ENCODE measurements around the gene GTPBP8. TPM values are rescaled to one million over a fixed set of nuclear protein-coding genes. Genes with fewer than 3 reads are reported as not detected.
"Not testable (repeated sequence)": the region's sequence is repeated elsewhere in the genome, so short reads cannot be mapped to it uniquely, and the experiment has no call there.

Gene GTPBP8
- total RNA-seq, 1 experiment from 2014 or later = 55.3 TPM

DNA sequence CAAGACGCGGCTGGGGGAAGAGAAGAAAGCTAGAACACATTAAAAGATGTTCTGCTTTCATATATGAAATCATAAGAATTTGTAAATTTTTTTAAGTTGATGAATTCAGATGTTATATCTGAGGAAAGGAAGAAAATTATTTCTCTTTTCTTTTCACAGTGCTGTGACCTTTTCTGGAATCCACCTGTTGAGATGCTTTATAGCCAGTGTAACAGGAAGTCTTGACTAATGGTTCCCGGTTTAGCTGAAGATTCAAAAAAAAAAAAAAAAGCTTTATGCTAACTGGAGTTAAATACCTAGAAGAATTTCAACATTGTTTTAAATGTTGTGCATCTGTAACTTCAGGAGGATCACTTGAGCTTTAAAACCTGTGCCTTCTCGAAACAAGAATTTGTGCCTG is 9.9 kb downstream of the GTPBP8 start:
- no peak for DNase-seq (ENCODE audit: low read depth)

DNA sequence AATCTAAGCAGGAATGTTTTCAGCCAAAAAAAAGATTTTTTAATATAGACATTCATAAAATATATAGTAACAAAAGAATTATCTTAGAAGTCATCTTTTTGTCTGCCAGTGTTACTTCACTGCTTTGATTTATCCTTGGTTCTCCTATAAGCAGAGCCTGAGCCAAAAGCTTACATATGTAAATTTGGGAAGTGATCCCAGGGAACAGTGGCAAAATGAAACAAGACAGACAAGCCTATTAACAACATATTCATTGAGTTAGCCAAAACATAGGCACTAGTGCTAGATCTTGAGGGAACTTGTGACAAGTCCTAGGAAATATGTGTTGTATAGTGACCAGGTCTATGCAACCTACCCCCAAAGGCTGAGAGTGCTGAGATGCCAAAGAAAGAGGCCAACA is 11.3 kb downstream of the GTPBP8 start:
- DNase-seq (ENCODE audit: low read depth) = no peak

DNA sequence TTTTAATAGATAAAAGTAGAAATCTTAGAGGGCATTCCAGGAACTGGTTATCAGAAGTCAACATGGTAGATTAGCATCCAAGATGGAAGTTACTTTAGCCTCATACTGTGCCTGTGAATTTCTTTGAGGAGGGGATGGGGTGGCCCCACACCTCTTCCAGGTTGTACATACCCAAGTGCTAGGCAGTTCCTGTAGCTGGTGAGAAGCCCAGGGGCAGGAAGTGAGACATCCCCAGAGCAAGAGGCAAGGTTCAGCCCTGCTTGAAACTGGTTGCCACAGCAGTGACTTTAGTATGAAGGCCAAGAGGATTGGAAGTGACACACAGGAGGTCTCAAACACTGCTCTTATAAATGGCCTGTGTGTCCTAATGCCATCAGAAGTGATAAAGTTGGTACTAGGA is 11.9 kb downstream of the GTPBP8 start:
- peak; percentile 50 for DNase-seq (ENCODE audit: low read depth)

DNA sequence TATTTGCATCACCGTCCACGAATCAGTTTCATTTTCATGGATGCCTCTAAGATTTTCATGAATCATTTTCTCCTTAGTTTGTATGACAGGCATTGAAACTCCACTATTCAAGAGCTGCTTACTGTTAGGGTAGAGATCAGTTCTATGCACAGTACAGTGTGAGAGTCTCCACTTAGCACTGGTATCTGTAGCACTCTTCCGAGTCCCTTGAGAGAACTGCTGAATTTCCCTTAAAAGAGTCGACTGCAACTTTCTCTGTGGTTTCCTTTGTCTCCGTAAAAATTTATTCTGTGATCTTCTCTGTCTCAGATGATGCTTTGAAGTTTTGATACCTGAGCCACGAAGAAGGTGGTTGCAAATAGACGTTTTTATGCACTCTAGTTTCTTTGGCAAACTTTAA is 14.8 kb downstream of the GTPBP8 start:
- DNase-seq (ENCODE audit: low read depth) = no peak

DNA sequence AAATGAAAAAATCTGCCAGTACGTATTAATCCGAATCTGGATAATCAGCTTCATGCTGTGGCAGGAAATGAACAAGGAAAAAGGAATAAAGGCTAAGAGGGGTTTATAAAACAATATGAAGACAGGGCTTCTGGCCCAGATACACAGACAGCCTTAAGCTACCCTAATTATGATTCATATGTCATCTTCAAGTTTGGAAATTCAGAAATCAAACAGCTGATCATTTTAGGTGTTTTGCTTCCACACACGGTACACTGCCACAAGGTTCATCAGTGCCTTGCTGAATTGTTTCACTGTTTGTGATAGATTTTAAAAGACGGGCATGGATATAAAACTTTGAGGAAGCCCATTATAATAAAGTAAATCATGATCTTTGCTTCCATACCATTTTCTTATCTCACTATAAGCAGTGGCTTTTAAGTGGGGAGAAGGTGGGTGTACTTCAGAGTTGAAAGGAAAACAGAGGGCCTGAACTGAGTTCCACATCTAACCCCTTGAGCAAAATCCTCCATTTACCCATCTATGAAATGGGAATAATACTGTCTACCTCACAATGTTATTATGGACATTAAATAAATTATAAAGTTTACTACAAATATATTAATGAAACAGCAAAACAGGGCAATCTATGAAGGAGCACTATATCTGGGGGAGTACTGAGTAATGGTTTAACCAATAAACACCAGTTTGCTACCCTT is 15.7 kb downstream of the GTPBP8 start:
- DNase-seq (ENCODE audit: low read depth) = no peak

DNA sequence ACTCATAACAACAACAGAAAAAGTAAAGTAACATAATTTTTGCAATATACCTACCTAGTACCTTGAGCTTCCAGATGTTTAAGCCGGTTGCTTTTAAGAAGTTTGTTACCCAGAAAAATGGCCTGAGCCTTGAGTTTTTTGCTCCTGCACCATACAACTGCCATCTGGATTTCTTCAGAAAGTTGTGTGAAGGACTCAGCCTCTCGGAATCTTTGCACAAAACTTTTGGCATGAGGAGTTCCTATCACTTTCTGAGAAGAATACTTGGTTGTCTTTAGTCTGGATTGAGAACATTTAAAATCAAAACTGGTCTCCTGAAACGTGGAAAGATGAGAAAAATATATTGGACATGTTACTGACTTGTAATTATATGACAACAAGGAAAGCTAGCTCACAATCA is 17.3 kb downstream of the GTPBP8 start:
- no peak for DNase-seq (ENCODE audit: low read depth)

DNA sequence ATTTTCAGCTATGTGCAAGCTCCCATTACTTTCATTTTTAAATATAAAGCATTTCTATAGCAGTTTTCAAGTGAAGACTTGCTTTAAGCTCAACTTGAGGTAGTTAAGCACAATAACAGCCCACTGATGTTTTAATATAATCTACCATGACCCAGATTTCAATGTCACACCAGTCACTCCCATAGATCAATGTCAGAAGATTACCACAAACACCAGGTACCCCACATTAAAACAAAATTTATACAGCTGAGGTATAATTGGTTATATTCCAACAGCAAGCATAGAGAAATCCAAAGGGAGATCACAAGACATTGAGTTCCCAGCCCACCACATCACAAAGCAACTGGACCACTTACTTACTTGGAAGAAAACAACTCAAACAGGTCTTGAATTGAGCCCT is 22.8 kb downstream of the GTPBP8 start:
- no peak for DNase-seq (ENCODE audit: low read depth)

DNA sequence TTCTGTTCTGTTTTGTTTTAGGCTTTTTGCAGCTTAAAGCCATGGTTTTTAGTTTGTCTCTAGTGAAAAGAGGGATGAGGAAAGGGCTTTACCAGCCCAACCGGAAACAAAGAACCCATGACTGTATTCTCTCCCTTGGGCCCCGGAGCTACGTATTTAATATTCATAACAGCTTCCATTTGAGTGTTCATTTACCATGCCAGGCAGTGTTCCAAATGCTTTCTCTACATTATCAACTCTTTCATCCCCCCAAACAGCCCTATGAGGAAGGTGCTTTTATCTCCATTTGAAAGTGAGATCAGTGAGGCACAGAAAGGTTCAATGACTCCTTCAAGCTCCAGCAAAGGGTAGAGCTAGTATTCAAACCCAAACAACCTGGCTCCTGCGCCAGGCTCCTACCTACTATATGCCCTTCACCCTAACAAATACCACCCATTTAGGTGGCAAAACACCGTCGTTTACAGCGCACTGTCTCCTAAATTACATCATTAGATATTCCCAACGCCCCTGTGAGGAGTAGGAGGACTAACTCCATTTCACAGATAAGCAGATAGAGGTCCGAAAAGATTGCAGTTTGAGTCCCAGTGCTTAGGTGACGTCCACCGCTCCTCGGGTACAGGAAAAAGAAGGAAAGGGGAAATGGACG is 27.9 kb downstream of the GTPBP8 start:
- DNase-seq (ENCODE audit: low read depth) = peak; percentile 26

DNA sequence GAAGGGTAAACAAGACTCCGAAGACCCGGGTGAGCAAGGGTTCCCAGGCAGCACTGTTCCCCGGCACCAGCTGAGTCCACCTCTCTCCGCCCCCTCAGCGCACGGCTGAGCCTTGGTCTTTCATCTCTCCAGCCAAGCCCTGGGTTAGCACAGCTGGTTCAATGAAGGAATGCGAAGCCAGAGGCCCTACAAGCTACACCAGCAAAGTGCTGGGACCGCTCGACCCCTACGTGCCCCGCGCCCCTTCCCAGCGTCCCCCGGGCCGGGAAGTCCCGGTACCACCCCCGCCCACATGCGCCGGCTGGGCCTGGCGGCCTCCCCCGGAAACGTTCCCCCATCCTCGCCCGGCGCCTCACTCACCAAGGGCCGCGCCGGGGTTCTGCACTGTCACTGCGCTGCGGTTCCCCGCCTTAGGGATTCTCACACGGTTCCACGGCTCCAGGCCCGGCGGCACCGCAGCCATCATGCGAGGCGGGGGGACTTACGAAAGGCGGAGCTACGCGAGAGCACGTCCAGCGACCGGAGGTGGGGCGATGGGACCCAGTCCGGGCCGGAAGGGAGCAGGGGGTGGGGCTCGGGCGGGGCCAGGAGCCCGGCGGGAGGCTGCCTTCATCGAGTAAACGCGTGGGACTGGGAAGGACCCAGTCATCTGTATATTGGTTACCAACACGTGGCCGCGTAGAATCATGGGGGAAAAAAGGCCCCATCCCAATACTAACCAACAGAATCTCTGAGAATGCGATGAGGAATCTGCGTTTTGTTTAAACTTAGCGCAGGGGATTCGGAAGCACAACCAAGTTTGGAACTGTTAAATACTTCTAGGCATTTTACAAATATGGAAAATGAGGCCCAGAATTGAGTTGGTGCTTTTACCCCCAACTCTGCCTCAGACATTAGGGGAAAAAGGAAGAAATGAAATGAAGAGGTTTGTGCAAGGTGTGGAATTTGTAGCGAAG is 28.7 kb downstream of the GTPBP8 start:
- peak; percentile 94 for DNase-seq (ENCODE audit: low read depth)

DNA sequence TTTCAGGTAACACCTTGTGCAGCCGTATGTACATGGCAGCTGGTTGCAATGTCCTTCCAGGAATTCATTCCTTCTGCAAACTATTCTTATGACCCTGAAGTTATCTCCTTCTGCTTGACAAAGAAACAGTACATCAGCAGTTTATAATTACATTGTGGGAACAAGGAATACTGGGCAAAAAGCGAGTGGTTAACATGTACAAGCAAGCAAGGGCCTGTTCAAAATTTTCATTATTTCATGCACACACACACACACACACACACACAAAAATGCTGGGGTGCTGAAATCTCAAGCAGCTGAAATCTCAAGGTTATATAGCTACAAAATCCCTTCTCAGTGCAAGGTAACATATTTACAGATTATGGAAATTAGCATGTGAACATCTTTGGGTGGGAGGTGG is 30.7 kb downstream of the GTPBP8 start:
- no peak for DNase-seq (ENCODE audit: low read depth)

DNA sequence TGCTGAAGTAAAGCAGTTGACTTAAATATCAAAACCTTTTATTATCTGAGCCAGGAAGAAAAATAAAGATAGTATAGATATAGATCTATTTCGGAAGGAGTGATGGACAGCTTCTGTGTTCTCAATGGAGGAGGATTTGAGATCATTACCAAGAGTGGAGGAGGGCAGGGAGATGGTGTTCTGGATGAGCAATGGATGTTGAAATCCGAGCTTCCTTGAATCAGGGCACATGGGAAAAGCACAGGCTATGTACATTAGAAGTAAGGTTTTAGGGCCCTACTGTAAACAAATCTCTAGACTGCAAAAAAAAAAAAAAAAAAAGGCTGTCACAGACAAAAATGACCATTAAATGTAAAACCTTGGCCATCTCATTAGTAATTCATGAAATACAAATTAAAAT is 43.2 kb downstream of the GTPBP8 start:
- no peak for DNase-seq (ENCODE audit: low read depth)

DNA sequence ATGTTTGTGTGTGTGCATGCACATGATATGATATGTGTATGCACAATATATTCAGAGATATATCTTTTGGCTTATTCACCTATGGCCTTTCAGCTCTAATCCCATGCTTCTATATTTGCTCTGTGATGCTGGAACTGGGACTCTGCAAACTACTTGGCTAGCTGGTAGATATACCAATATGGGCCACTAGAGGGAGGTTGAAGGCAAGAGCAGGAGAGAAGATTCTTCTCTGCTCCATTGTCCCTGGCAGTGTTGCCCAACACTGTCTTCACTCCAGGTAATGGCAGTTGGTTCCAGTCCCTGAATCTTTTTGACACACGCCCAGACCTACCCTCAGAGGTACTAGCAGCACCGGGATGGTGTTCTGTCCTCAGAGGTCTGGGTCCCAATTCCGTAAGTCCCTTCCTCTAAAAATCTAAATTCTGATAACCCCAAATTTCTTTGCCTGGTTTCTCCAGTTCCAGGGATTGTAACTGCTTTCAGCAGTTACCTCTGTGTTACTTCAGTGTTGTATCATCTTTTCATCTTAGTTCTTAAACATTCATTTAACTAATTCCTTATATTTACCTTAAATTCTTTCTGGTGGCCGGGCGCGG is 44.7 kb downstream of the GTPBP8 start:
- peak; percentile 67 for DNase-seq (ENCODE audit: low read depth)

DNA sequence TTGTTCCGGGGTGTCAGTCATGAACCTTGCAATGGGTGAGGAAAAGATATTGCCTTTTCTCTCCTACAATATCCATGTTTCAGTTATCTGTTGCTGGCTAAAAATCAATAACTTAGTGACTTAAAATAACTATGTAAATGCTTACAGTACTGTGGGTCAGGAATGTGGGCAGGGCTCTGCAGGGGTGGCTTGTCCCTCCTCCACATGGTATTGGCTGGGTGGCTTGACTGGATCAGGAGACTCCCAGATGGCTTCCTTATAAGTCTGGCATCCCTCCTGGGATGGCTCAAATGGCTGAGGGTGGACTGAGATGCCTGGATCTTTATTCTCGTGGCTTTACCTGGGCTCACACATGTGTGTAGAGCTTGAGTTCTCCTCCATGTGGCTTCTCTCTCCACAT is 47.5 kb downstream of the GTPBP8 start:
- no peak for DNase-seq (ENCODE audit: low read depth)

DNA sequence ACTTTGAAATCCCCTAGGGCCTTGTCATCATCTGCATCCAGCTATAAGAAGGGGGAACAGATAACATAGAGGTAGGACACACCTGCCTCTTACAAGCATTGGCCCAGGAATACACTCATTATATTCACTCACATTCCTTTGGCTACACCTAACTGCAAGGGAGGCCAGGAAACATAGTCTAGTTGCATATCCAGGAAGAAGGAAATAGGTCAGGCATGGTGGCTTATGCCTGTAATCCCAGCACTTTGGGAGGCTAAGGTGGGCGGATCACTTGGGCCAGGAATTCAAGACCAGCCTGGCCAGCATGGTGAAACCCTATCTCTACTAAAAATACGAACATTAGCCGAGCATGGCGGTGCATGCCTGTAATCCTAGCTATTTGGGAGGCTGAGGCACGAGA is 48.8 kb downstream of the GTPBP8 start:
- DNase-seq (ENCODE audit: low read depth) = no peak

DNA sequence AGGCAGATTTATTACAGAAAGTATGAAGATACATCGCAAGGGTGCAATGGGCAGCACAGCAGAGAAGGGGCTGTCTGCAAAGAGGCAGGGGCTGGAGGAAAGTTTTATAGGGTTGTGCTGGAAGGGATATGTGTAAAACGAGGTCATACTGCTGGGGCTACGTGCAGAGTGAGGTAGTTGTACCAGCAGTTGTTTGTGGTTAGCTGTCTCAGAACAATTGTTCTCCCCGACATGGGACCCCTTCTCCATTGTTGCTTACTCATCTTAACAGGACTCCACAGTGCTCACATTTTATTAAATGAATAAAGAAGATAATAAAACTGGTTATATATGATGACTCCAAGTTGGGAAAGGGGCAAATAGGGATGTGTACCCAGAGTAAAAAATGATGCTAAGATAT is 49.4 kb downstream of the GTPBP8 start:
- DNase-seq (ENCODE audit: low read depth) = no peak

DNA sequence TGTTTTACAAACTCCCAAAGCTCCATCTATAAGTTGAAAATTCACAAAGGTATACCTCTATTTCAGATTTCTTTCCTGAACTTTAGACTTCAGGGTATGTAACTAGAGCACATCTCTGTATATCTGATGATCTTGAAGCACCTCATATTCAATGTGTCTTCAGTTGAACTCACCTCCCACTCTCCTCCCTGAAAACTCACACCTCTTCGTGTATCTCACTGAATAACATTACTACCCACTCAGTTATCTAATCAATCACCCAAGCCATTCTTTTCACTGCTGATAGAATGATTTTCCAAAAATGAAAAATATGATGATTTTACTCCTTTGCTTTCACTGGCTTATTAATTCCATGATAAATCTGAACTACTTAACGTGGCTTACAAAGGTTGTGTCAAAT is 52.9 kb downstream of the GTPBP8 start:
- DNase-seq (ENCODE audit: low read depth) = no peak

DNA sequence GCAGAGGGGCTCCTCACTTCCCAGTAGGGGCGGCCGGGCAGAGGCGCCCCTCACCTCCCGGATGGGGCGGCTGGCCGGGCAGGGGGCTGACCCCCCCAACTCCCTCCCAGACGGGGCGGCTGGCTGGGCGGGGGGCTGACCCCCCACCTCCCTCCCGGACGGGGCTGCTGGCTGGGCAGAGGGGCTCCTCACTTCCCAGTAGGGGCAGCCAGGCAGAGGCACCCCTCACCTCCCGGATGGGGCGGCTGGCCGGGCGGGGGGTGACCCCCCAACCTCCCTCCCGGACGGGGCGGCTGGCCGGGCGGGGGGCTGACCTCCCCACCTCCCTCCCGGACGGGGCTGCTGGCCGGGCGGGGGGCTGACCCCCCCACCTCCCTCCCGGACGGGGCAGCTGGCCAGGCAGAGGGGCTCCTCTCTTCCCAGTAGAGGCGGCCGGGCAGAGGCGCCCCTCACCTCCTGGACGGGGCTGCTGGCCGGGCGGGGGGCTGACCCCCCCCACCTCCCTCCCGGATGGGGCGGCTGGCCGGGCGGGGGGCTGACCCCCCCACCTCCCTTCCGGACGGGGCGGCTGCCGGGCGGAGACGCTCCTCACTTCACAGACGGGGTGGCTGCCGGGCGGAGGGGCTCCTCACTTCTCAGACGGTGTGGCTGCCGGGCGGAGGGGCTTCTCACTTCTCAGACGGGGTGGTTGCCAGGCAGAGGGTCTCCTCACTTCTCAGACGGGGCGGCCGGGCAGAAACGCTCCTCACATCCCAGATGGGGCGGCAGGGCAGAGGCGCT is 55.6 kb downstream of the GTPBP8 start:
- DNase-seq (ENCODE audit: low read depth) = not testable (repeated sequence)

DNA sequence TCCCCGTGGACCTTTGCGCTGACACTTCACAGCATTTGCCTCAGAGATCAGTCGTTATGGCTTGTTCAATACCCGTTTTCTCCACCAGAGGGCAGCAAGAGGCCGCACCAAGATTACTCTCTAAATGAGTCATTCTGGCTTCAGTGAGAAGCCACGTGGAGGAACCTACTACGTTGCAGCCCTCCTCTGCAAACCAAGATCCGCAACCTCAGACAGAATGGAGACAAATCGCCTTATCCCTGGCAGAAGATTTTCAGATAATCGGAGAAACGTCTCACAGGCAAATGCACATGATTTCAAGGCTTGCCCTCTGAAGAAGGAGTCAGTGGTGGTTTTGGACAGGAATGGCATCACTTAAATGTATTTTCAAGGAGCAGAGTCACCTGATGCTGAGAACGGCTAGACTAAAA is 60.5 kb downstream of the GTPBP8 start:
- DNase-seq (ENCODE audit: low read depth) = peak; percentile 78
